GM18873 (cell line): Measurements from ENCODE around the gene CDC42EP3.
A peak's percentile ranks its signal among the peaks of the same experiment; 100 is the strongest.

Experiments
- ATAC-seq: cut with Tn5 transposase; IDR thresholded peaks from one replicate; pipeline ENCODE4 v1.9.1; 2021; ENCODE audit warnings: mild to moderate bottlenecking, moderate library complexity, moderate number of reproducible peaks; ENCODE audit not compliant: unreplicated experiment, low FRiP score

The CDC42EP3 gene

DNA sequence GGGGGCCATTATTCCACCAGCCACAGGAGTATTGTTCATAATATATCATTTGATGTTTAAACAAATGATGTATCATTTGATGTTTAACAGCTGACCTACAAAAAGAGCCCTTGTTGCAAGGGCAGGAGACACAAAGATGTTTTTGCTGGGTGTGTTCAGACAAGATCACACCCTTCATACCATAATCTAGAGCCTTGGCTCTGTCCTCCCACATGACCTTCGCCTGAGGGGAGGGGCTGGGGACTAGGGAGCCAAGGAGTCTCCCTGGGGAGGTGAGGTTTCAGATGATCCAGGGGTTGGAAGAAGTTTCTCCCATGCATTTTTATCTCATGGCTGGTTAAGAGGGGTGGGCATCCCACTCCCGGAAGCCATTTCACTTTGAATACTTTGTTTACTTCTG lies 33.5 kb downstream of the CDC42EP3 start:
- no peak for ATAC-seq

- ATAC-seq, result no peak
Observed at GRCh38 chr2:37637190-37637860, 34.1 kb downstream of the CDC42EP3 start.

DNA sequence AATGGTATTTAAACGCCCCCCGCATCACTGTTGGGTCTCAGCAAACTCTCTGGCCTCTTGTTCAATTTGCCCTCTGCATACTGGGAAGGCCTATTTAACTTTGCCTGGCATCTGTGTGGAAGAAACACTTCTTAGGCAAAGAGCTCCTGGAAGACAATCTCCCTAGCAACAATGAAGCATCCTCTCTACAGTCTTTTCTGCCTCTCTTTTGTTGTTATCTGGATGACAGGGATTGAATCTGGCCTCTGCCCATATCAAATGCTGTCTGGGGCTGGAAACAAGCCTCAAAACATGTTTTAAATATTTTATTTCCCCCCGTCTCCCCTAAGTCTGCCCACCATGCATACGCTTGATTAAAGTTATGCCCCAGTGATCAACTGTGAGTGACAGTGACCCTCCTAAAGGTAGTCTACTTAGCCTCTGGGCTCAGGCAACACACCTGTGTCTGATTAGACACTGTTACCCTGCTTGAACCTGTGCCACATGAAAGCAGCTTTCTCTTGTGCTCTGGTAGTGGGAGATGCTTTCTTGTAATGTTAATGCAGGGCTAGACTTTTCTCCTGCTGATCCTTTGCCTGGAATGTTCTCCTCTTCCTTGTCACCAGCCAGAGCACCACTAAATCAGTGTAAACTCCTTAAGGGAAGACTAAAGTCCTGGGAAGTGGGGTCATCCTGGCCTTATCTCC lies 34.9 kb downstream of the CDC42EP3 start:
- no peak for ATAC-seq

- ATAC-seq, result peak; percentile 84
Observed at GRCh38 chr2:37635504-37636380, 35.7 kb downstream of the CDC42EP3 start.

GRCh38 chr2:37634914-37635503 lies 36.4 kb downstream of the CDC42EP3 start:
- no peak for ATAC-seq

- no peak for ATAC-seq
Observed at GRCh38 chr2:37633845-37634244, 37.6 kb downstream of the CDC42EP3 start.

GRCh38 chr2:37633234-37633633 lies 38.2 kb downstream of the CDC42EP3 start:
- no peak for ATAC-seq

GRCh38 chr2:37632310-37632709 lies 39.1 kb downstream of the CDC42EP3 start:
- no peak for ATAC-seq

DNA sequence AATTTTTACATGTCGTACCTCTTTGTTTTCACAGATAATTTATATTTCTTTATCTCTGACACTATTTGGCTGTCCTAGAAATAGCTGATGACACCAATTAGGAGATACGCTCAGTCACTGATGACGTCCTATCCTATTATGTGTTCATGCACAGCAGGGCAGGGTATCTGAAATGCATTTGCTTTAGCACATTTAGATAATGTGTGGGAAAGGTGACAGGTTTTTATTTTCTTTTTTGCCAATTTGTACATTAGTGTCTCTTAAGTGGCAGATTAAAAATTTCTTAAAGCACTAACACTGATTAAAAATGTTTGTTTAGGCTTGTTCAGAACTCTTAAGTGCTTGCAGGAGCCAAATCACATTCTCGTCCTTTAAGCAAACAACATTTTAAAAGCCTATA lies 39.7 kb downstream of the CDC42EP3 start:
- no peak for ATAC-seq

DNA sequence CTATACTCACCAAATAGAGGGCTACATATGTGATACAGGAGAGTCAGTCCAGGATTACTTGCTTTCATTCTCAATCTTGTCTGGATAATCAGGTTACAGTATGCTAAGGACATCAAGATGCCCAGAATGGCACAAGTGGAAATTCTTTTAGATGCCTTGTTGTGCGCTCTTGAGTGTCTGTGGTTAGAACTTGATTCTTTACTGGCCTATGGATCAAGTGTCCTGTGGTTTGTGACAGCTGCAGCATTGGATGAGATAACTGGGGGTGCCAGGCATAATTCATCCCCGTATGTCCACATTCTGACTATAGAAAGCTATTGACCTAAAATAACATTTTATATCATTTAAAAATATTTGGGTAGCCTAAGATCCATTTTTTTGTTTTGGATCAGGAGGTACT lies 40.1 kb downstream of the CDC42EP3 start:
- no peak for ATAC-seq

GRCh38 chr2:37630776-37631175 lies 40.7 kb downstream of the CDC42EP3 start:
- no peak for ATAC-seq

DNA sequence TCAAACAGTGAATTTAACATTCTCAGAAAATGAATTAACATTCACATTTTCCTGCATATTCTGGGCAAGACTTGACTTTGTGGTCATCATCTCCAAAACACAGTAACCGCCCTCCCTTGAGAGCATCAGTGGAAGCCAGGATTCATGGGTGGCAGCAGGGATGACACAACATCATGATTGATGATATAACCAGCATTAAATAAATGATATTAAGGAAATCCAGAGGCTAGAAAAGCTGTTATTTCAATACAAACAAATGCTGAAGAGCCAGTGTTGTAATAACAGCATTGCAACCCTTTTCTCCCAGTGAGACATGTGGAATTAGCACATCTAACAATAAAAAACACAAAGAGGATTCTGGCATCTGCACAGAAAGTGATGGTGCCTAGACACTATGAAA lies 41.1 kb downstream of the CDC42EP3 start:
- no peak for ATAC-seq

- no peak for ATAC-seq
Observed at GRCh38 chr2:37629529-37629928, 41.9 kb downstream of the CDC42EP3 start.

- no peak for ATAC-seq
Observed at GRCh38 chr2:37627710-37628109, 43.7 kb downstream of the CDC42EP3 start.

DNA sequence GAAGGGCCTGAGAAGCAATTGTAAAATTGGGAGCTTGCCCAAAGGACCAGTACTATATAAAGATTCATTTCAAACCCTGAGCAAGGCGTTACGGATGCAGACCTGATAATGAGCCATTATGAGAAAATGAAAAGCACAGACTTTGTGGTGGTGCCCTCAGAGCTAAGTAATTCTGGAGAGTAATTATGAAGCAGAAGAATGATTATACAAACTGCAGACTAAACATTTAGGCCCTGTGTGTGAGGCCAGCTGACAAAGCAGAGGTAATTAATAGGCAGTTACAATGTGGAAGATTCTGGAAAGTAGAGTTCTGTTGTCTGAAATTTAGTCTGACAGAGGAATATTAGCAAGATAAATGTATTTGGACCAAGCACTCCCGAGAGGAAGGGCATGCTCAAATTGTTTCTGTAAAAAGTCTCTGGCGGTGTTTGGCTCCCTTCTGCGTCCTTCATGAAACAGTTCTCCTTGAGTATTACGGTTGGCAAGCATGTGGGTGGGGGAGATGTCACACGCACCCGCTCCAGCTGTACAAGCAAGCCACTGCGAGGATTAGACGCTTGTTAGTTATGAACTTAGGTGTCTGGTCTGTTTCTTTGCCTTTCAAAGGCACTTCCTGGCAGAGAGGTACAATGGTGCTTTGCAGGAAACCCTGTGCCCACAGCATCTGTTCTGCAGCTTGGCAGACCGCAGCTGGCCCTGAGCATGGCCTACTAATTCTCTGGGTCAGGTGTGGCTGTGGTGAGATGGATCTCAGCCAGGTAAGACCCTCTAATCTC lies 45.5 kb downstream of the CDC42EP3 start:
- peak; percentile 56 for ATAC-seq

GRCh38 chr2:37625156-37625555 lies 46.3 kb downstream of the CDC42EP3 start:
- no peak for ATAC-seq

DNA sequence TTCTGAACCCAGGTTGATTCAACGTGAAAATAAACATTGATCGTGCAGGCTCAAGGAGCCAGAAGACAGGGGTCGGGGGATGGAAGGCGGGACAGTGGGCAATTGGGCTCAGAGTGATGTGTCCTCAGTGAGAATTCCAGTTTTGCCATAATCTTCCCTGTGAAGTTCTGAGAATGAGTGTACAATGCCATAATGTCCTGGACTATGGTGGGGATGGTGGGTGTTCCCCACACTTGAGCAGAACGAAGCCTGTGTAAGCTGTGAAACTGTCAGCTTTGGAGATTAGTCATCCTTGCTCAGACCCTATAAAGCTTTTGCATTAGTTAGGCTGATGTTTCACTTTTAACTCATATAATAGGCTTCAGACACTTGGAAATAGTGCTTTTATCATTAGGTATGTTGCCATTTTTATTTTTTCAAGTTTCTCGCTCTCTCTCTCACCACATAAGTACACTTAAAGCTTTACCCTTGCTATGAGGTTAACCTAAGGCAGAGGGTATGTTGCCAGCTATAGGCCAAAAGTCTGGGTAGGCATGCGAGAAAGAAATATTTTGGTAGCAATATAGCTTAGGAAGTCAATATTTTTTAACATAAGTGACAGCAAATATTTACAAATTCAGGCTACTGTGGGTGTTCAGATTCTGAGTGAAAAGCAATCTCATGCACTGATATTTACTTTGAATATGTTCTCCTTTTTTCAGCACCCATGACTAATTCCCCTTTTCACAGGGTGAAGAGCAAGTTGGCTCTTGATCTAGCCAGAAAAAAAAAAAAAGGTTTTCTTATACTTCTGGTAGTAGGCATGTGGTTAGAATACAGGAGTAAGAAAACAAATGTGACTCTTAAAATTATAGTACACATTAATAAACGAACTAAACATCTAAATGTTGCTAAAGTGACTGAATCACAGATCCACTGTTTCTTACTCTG lies 47.2 kb downstream of the CDC42EP3 start:
- peak; percentile 81 for ATAC-seq

DNA sequence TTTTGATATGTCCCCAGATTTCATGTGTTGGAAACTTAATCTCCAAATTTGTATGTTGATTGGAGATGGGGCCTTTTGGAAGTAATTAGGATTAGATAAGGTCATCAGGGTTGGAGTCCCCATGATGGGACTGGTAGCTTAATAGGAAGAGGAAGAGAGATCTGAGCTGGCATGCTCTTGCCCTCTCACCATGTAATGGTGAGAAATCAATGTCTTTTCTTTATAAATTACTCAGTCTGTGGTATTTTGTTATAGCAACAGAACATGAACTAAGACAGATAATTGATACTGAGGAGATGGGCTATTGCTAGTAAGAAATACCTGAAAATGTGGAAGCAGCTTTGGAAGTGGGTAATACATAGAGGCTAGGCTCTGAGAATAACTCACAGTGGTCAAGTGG lies 48.0 kb downstream of the CDC42EP3 start:
- ATAC-seq, result no peak

DNA sequence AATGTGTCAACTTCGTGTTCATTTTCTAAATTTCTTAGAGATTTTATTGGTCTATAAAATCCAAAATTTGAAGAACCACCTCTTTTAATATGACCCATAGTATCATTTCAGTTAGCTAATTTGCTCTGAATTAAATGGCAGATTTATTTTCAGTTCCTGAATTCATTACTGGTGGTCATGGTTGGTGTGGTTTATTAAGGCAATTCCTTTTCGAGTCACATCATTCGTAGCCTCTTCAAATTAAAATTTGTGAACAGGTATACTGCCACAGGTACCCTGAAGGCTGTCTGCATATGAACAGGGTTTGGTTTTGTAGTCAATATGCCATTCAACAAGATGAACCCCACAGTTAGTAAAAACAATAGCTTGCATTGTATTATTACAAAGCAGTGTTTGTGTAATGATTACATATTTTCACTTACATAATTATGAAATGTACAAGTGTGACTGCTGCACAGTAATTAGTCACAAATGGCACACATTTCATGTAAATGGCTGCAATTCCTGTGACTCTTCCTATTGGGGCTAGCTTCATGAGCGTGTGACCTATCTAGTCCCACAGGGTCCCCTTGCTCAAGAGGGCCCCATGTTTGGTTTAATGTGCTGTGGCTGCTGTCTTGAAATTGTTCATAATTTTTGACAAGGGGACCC lies 48.9 kb downstream of the CDC42EP3 start:
- ATAC-seq, result no peak
